GM19328 (cell line): ENCODE data around the gene SMC1B.
"Not testable (repeated sequence)": the region's sequence is repeated elsewhere in the genome, so short reads cannot be mapped to it uniquely, and the experiment has no call there.

Source experiments
- ATAC-seq: cut with Tn5 transposase; IDR thresholded peaks from one replicate; pipeline ENCODE4 v1.9.1; 2021; ENCODE audit warnings: mild to moderate bottlenecking, moderate library complexity; ENCODE audit not compliant: unreplicated experiment

SMC1B gene

GRCh38 chr22:45305456-45306075, 107.8 kb downstream of the SMC1B start:
- no peak for ATAC-seq

- no peak for ATAC-seq
Observed at GRCh38 chr22:45304971-45305370, 108.4 kb downstream of the SMC1B start.

GRCh38 chr22:45303181-45303580, 110.2 kb downstream of the SMC1B start:
- no peak for ATAC-seq

GRCh38 chr22:45302751-45303150, 110.6 kb downstream of the SMC1B start:
- ATAC-seq, result no peak

GRCh38 chr22:45298934-45299505, 114.4 kb downstream of the SMC1B start:
- ATAC-seq, result no peak

GRCh38 chr22:45296628-45297297, 116.6 kb downstream of the SMC1B start:
- no peak for ATAC-seq

GRCh38 chr22:45295492-45295891, 117.9 kb downstream of the SMC1B start:
- ATAC-seq, result no peak

GRCh38 chr22:45295004-45295403, 118.4 kb downstream of the SMC1B start:
- not testable (repeated sequence) for ATAC-seq
